Omental fat pad (tissue), 4 donors: Measurements from ENCODE around the gene SH3BGRL2. TPM values are rescaled to one million over a fixed set of nuclear protein-coding genes. Genes with fewer than 3 reads are reported as not detected.

Experiments
- ATAC-seq: fragments of 150-250 bp; one replicate; pipeline ENCODE4 v1.9.1; 2016; ENCODE audit warnings: mild to moderate bottlenecking, moderate library complexity; ENCODE audit not compliant: low FRiP score
- DNase-seq: peaks from one replicate; pipeline ENCODE4 v3.0.0-alpha.2; 2019; ENCODE audit warnings: low spot score
- CTCF ChIP-seq, 3 donors: fragments of 450-650 bp; IDR thresholded peaks; one replicate each; pipeline ENCODE4 v1.5.1; 2016 to 2017; ENCODE audit warnings: antibody characterized with exemption in 3 of 3, mild to moderate bottlenecking in 3 of 3, moderate library complexity in 2 of 3
- total RNA-seq, 4 donors: library from RNA; depleted of rRNA; stranded (reverse); fragments of >200 nt; gene quantifications; one replicate each; pipeline ENCODE4 v1.1.0, GENCODE V29; 2016

The SH3BGRL2 gene
- total RNA-seq, 4 donors from 2014 or later = 22.9 to 179 (median 39.0) TPM

GRCh38 chr6:79694156-79694555 lies 63.0 kb downstream of the SH3BGRL2 start:
- TF ChIP-seq CTCF (IDR thresholded peaks at IDR 0.05) = no peak
- peak; percentile 44 for ATAC-seq
- DNase-seq = no peak

- DNase-seq (no peak), ATAC-seq (no peak)
- no peak for TF ChIP-seq CTCF (IDR thresholded peaks at IDR 0.05)
Measured at GRCh38 chr6:79694623-79695343, 63.7 kb downstream of the SH3BGRL2 start.

GRCh38 chr6:79697430-79697829 lies 66.3 kb downstream of the SH3BGRL2 start:
- DNase-seq (no peak), ATAC-seq (no peak)
- TF ChIP-seq CTCF (IDR thresholded peaks at IDR 0.05) = no peak

- TF ChIP-seq CTCF (IDR thresholded peaks at IDR 0.05) = no peak
- DNase-seq (no peak), ATAC-seq (no peak)
Measured at GRCh38 chr6:79699606-79700005, 68.5 kb downstream of the SH3BGRL2 start.

- ATAC-seq (no peak), DNase-seq (no peak)
- TF ChIP-seq CTCF (IDR thresholded peaks at IDR 0.05) = no peak
Measured at GRCh38 chr6:79702691-79703090, 71.6 kb downstream of the SH3BGRL2 start.

GRCh38 chr6:79704200-79704599 lies 73.1 kb downstream of the SH3BGRL2 start:
- ATAC-seq = no peak
- no peak for TF ChIP-seq CTCF (IDR thresholded peaks at IDR 0.05)
- no peak for DNase-seq

DNA sequence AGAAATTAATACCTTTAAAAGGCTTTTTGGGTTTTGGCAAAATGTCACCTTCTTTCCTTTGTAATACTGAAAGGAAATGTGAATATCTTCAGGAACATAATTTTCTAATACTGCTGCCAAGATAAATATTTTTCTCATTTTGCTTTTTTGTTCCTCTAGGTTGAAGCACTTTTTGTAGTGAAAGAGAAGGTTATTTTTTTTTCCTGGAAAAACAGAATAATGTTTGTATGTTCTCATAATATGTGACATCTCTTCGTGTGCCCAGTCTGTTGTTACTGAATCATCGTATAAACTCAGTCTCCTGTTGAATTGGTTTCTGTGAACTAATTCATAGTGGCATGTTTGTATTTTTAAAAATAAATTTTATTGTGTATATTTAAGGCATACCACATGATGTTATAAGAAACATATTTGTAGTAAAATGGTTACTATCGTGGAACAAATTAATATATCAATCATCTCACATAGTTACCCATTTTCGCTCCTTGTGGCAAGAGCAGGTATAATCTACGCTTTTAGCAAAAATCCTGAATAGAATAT lies 74.4 kb downstream of the SH3BGRL2 start:
- DNase-seq (no peak), ATAC-seq (no peak)
- no peak for TF ChIP-seq CTCF (IDR thresholded peaks at IDR 0.05)
